ENCODE results near the gene ARHGEF7. TPM values are rescaled to one million over a fixed set of nuclear protein-coding genes. Genes with fewer than 3 reads are reported as not detected.
"Not testable (repeated sequence)": the region's sequence is repeated elsewhere in the genome, so short reads cannot be mapped to it uniquely, and the experiment has no call there.

ARHGEF7 gene
- total RNA-seq, 1 donor from 2014 or later = 155 TPM

DNA sequence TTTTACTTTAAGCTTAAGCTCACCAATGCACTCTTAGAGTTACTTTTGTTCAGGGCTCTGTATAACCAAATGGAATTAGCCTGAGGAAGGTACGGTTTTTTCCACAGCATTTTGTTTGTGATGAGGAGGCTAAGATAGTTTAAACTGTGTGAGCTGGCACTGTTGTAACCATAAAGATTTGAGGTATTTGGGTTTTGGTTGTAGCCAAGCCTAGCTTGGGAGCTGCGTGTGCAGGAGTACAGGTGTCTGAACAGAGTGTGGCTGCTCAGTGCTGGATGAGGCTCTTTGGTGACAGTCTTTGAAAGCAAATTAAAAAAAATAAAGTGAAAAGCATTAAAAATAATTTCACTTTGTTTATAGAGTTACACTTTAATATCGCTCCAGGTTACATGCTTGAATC, 56.0 kb downstream of the ARHGEF7 start:
- no peak for DNase-seq (ENCODE audit: low read depth, low spot score)

DNA sequence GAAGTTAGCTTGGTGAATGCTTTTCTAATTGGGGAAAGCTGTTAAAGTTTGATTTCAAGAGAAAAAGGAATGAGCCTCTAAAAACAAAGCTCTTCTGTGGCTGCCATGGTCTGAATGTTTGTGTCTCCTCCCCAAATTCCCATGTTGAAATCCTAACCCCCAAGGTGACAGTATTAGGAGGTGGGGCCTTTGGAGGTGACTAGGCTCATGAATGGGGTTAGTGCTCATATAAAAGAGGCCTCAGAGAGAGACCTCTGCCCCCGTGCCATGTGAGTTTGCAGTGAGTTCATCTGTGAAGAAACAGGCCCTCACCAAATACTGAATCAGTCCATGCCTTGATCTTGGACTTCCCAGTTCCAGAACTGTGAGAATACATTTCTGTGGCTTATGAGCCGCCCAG, 56.5 kb downstream of the ARHGEF7 start:
- no peak for DNase-seq (ENCODE audit: low read depth, low spot score)

DNA sequence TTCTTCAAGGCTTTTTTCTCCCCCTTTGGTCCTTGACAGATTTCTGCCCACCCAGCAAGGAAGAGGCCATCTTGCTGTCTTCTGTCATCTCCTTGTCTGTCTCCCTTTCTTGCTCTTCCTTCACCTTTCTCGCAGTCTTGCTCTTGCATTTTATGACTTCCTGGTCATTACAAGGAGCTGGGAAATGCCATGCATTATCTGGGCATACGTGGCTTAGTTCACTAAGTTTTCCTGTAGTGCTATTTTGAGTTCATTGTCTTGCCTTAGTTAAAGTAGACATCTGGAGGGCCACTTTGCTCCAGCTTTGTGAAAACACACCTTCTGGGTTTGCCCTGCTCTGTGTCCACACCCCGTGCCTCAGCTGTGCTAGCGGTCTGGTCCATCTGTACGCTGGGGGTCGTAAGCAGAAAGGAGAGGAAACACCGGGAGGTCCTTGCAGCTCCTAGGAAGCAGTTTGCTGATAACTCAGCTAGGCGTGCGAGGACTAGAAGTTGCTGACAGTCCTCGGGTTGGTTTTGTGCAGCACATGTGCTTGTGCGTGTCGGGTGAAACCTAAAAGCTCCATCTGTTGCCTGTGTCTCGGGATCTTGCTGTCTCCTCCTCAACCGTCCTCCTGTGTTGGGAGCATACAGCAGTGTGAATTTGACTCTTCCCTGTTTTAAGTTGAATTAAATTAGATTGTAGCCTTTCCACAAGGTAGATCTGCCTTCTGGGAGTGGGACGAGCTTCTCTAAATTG, 59.4 kb downstream of the ARHGEF7 start:
- DNase-seq (ENCODE audit: low read depth, low spot score) = no peak

- DNase-seq (ENCODE audit: low read depth, low spot score) = no peak
Observed at GRCh38 chr13:111175372-111175771, 60.3 kb downstream of the ARHGEF7 start.

- no peak for DNase-seq (ENCODE audit: low read depth, low spot score)
Observed at GRCh38 chr13:111175935-111176334, 60.8 kb downstream of the ARHGEF7 start.

DNA sequence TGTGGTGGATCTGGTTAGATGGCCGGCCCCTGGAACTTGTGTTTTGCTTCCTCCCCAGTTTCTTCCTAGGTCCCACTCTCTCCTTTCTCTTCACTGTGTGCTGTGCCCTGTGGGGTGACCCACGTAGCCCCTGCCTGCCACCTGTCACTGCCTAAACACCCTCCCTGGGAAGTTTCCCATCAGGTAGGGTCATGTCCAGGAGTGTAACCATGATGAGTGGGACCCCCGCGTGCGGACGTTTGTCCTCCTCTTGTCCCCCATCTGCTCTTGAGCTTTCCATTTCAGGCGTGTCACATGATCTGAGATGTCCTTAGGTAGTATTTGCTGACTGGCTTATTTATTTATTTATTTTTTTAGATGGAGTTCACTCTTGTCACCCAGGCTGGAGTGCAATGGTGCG, 61.3 kb downstream of the ARHGEF7 start:
- DNase-seq (ENCODE audit: low read depth, low spot score) = no peak

DNA sequence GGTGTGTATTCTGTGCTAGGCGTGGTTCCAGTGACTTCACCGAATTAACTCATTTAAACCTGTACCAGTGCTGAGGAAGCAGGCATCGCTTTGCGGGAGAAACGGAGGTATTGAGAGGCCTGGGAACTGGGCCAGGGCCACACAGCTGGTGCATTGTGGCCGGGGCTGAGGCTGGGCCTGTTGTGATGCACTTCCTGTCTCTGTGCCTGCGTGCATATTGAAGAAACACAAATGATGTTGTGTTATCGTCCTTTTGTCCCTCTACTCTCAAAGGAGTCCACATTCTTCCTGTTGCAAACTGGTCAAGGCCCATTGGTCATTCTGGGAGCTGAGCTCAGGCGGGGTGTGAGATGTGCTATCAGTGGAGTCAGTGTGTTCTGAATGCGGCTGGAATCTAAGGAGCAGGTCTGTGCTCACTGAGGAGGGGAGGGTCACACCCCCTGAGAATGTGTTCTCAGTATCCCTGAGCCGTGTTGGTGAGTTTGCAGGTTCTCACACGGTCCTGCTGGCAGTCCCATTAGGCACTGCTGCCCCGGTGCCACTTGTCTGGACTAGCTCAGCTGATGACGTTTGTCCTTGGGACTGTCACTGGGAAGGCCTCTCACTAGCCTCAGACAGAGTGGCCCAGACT, 62.1 kb downstream of the ARHGEF7 start:
- DNase-seq (ENCODE audit: low read depth, low spot score) = peak; percentile 91

DNA sequence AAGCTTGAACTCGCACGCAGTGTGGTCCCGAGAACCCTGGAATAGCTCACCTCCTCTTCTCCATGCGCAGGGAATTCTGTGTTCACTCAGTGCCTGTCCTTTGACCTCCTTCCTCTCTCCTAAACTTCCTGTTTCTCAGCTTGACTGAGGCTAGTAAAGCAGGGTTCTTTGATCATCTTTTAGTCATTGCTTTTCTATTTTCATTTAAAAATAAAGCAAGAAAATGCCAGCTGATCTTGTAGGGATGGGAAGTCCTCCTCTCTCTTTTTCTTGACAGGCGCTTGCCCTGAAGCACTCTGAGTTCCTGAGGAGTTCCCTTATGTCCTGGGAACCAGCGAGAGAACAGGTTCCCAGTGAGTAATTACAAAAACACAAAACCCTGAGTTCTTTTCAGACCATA, 62.8 kb downstream of the ARHGEF7 start:
- peak; percentile 63 for DNase-seq (ENCODE audit: low read depth, low spot score)

GRCh38 chr13:111178402-111178801, 63.3 kb downstream of the ARHGEF7 start:
- no peak for DNase-seq (ENCODE audit: low read depth, low spot score)

DNA sequence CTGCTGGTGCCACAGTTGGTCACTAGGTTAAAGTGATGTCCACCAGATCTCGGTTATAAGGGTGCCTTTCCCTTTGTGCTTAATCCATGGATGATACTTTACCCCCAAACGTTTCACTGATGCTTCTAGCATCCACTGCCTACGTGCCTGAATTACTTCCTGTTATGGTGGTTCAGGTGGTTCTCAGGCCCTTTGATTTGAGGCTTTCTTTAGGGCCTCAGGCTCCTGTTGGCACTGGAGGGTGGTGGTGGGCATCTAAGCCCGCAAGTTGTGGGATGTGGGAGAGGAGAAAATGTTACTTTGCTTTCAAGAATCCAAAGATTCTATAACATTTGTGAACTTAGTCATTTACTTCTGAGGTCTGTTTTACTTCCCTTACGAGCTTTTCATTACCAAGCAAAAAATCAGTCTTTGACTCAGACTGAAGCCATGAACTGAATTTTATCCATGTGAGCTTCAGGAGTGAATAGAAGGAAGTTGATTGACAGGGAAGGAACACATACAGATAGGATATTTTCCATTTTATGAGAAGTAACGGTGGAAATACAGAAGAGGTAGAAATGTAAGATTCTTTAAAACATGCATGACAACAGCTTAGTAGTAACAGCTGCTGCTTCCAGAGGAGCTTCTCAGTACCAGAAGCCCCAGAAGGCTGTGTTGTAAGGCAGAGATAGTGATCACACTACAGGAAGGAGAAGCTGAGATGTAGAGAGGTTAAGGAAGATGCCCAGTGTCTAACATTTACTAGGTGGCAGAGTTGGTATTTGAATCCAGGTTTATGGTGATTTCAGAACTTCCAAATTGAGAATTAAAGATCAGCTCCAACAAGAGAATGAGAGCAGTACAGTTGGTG, 65.0 kb downstream of the ARHGEF7 start:
- DNase-seq (ENCODE audit: low read depth, low spot score) = no peak

GRCh38 chr13:111181977-111182376, 66.9 kb downstream of the ARHGEF7 start:
- no peak for DNase-seq (ENCODE audit: low read depth, low spot score)

GRCh38 chr13:111183087-111183645, 68.1 kb downstream of the ARHGEF7 start:
- DNase-seq (ENCODE audit: low read depth, low spot score) = no peak

DNA sequence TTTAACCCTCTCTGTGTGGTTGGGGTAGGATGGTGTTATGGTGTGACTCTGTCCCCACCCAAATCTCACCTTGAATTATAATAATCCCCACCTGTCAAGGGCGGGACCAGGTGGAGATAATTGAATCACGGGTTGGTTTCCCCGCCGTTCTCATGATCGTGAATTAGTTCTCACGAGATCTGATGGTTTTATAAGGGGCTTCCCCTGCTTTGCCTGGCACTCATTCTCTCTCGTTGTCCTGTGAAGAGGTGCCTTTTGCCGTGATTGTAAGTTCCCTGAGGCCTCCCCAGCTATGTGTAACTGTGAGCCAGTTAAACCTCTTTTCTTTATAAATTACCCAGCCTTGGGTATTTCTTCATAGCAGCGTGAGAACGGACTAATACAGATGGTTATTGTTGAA, 68.8 kb downstream of the ARHGEF7 start:
- DNase-seq (ENCODE audit: low read depth, low spot score) = no peak

DNA sequence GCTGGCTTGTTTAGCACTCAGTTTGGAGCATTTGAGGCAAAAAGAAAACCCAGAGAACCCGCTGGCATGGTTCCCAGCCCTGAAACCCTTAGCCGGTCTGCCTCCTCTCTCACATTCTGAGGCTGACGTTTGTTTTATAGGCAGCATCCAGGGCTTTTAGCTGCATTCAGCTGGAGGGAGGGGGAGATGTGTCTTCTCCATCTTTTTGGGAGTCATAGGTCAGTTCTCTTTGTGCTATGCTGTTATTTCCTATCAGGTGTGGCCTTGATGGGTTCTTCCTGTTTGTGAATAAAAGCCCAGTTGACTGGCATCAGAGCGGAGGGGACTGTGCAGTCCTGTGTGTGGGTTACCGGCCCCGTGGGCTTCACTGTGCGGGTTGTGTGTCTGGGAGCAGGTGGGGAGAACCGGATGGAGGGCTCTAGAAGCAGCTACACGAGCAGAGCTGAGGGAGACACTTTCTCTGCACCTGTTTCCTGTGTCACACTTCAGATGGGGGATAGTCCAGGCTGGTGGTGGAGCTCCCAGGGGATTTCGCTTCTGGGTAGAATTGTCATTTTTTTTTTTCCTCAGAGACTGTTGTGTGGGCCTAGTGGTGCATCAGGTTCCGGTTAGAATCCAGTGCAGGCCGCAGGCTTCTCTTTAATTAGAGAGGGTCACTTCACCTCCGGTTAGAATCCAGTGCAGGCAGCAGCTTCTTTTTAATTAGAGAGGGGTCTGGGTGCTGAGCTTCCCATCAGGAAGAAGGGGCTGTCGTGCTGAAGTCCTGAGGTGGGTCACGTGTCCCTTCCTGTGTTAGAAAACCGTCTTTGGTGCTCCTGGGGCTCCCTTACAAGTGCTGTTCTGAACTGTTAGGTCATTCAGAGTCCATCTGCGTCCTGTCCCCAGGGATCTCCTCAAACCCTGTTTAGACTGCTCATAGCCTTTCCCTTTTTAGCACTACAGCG, 69.6 kb downstream of the ARHGEF7 start:
- no peak for DNase-seq (ENCODE audit: low read depth, low spot score)

- no peak for DNase-seq (ENCODE audit: low read depth, low spot score)
Observed at GRCh38 chr13:111186305-111186935, 71.3 kb downstream of the ARHGEF7 start.

DNA sequence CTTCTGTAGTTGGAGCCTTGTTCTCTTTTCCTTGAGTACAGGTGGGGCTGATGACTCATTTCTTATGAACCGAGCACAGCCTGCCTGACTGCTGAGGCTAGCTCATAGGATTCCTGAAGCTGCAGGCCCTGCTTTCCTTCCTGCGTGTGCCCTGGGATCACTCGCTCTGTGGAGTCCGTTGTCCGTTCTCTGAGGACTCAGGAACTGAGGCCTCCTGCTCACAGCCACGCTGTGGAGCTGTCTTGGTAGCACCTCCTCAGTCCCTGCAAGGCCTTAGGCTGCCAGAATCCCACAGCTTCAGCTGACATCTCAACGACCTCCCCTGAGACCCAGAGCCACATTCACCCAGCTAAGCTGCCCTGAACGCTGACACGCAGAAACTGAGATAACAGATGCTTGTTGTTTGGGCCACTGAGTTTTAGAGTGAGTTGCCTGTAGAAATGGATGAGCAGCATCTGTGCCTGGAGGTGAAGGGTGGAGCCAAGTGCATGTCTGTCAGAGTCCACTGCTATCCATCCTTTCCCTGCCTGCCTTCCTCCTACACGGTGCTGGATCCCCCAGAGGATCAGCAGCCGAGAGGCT, 72.9 kb downstream of the ARHGEF7 start:
- DNase-seq (ENCODE audit: low read depth, low spot score) = no peak

GRCh38 chr13:111189064-111189505, 74.0 kb downstream of the ARHGEF7 start:
- not testable (repeated sequence) for DNase-seq (ENCODE audit: low read depth, low spot score)

DNA sequence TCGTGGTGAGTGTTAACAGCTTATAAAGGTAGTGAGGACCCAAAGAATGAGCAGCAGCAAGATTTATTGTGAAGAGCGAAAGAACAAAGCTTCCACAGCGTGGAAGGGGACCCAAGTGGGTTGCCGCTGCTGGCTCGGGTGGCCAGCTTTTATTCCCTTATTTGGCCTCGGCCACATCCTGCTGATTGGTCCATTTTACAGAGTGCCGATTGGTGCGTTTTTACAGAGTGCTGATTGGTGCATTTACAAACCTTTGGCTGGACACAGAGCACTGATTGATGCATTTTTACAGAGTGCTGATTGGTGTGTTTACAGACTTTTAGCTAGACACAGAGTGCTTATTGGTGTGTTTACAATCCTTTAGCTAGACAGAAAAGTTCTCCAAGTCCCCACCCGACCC, 74.4 kb downstream of the ARHGEF7 start:
- not testable (repeated sequence) for DNase-seq (ENCODE audit: low read depth, low spot score)

DNA sequence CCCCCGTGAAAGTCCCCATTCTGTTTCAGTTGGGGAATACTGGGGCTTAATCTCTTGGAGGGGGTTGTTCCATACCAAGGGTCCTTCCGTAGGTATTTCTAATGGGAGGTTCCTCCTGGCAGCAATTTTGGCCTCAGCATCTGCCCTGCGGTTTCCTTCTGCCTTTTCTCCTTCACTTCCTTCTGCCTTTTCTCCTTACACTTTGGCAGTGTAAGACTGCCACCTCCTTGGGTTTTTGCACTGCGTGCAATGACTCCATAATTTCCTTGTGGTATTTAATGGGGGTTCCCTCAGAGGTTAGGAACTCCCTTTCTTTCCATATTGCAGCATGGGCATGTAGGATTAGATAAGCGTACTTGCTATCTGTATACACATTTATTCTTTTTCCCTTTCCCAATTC, 78.1 kb downstream of the ARHGEF7 start:
- DNase-seq (ENCODE audit: low read depth, low spot score) = not testable (repeated sequence)

GRCh38 chr13:111194651-111195050, 79.5 kb downstream of the ARHGEF7 start:
- DNase-seq (ENCODE audit: low read depth, low spot score) = not testable (repeated sequence)

Measured in pulmonary artery endothelial cell (primary cell).